HL-60/S4 treated with phorbol 12-myristate 13-acetate at 8.2 ng/mL for 4 days and 3 days (cell line): ENCODE measurements around the gene TRAPPC3L.

ENCODE experiments used
- in situ Hi-C: fragments of 300-500 bp; cut with MboI; formaldehyde crosslinking; loops from 2 replicates; pipeline ENCODE4 v1.15.0; 2022; ENCODE audit warnings: low sequenced_read_pairs

TRAPPC3L gene

DNA sequence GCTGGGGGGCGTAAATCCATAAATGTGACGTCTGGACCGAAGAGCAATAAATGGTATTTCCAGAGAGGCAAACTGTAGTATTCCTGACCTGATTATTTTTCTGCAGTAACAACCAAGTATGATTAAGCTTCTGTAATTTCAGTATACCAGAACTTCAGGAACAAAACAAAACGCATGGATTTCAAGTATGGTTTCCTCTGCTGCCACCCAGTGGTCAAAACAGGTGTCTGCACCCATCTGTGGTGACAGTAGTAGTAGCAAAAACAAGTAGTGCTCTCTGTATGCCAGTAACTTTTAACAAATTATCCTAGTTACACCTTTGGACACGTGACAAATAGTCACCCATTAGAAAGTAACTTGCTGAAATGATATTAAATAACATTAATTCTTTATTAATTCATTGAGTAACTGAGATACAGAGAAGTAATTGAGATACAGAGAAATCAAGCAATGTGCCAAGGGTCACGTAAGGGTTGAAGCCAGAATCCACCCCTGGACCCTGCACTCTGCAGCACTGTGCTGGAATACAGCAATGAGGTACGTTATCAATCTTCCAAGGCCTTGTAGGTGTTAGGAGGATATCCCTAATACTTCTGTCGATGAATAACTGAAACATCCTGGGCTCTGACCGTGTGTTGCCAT is 16.0 kb upstream of the TRAPPC3L start:
- in situ Hi-C loops: loop anchor here (25.0 kb wide), 1 partner anchor 299 kb away; the partner anchor contains the start of gene TSPYL4

DNA sequence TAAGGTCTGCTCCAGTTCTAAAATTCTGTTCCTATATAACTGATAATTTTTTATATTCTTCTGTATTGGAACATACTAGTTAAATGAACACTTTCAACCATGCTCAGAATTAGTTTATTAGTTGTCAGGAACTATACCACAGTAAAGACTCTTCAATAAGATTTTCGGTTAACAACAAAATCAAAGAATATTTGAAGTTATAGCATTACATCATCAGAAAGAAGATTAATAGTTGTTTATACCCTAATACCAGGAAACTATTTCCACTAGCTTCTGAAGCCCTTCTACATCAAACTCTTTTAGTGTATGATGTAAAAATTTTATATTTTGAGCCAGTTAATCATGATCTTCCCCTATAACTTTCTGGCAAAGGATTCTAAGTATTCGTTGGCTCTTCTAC is 14.6 kb upstream of the TRAPPC3L start:
- in situ Hi-C loops: loop anchor here (25.0 kb wide), 1 partner anchor 298 kb away; the partner anchor contains the start of gene TSPYL4

DNA sequence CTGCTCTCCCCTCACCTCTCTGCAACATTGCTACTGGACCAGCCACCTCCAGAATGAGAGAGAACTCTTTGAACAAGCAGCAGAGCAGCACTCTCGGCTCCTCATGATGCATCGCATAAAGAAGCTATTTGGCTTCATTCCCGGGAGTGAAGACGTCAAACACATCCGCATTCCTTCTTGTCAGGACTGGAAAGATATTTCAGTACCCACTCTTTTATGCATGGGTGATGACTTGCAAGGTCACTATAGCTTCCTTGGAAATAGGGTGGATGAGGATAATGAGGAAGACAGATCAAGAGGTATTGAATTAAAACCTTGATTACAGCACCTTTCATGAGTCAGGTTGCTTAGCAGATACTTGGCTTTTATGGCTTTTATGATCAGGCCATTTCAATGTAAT is 12.4 kb upstream of the TRAPPC3L start:
- in situ Hi-C loops: loop anchor here (25.0 kb wide), 1 partner anchor 296 kb away; the partner anchor contains the start of gene TSPYL4

DNA sequence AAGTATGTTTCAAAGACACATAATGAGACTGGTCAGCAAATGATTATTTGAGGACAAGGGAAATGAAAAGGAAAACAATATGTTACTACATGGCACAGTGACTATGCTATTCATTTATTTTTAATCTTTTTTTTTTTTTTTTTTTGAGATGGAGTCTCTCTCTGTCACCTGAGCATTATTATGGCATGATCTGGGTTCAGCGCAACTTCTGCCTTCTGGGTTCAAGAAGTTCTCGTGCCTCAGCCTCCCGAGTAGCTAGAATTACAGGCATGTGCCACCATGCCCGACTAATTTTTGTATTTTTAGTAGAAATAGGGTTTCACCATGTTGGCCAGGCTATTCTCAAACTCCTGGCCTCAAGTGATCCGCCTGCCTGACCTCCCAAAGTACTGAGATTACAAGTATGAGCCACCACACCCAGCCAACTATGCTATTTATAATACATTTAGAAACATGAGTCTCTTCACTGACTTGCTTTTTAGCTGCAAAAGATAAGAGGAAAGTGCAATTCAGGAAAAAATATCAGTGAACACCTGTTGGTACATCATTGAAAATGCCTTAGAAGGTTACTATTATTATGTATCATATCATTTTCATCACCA is 11.4 kb upstream of the TRAPPC3L start:
- in situ Hi-C loops: loop anchor here (25.0 kb wide), 1 partner anchor 295 kb away; the partner anchor contains the start of gene TSPYL4

DNA sequence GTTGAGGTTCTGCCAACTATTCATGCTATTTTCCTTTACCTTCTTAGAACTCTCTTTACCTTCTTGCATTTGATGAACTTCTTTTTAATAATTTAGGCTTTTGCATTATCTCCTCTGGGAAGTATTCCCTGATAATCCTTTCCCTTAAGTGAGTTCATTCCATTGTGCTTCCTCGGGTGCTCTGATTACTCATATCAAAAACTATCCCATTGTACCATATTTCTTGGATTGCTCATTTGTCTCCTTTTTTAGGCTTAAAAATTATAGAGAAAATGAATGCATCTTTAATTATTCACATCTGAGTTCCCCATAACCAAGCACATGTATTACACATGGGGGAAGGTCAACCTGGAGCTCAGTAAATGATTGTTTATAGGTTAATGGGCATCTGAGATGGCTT is 10.6 kb upstream of the TRAPPC3L start:
- in situ Hi-C loops: loop anchor here (25.0 kb wide), 1 partner anchor 294 kb away; the partner anchor contains the start of gene TSPYL4

DNA sequence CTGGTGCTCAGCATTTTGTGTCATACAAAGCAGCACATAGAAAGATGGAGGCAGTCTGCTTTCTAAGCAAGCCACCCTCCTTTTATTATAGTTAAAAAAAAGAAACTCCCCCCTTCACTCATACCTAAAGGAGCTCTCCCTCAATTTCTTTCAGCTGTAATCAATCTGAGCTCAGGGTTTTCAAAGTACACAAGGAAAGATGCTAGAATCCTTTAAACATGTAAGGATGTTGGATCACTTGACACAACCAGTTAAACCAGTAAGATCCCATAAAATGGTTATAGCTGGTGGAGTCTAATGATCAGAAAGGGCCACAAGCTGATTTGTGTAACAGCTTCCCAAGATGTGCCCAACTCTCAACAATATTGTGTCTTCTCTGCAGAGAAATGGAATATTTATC is 8.0 kb upstream of the TRAPPC3L start, which contains the start of gene CALHM4:
Gene CALHM4, plus strand, starts transcription at position 301 of the 400 bp plus-strand sequence. Its CDS starts 43 bp downstream, at position 344.
- in situ Hi-C loops: loop anchor here (25.0 kb wide), 1 partner anchor 291 kb away; the partner anchor contains the start of gene TSPYL4

DNA sequence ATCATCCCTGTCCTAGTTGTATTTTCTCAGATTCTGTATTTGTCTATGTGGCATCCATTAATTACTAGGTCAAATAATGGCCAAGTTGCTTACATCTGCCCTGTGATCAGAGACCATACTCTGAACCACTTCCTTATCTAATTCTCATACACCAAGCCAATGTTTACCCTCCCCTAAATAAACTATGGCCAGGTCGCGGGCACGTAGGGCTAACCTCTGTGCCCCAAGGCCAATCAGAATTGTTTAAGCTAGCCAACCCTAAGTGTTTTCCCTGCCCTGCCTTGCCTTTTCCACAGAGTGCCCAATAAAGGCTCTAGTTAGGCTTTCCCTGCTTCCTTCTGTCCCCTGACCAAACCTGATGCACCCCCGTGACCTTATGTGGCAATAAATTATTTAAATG is 5.3 kb upstream of the TRAPPC3L start:
- in situ Hi-C loops: loop anchor here (25.0 kb wide), 1 partner anchor 288 kb away; the partner anchor contains the start of gene TSPYL4

DNA sequence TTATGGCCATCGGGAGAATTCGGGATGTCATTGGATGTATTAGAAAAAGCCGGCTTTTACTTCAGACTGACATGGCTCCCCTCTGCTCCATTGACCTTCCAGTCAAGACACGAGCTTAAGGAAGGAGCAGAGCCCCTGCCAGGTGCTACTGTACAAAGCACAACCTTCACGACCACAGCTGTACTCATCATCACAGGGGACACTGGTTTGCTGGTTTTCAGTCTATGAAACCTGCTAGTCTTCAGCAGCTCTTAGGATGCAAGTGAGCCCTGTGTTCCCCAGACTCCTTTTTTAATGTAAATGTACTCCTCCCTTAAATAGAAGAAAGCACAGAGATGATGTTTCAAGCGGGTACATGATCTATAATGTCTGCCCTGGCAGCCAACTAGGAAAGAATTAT is 1.9 kb upstream of the TRAPPC3L start:
- in situ Hi-C loops: no loop called here

DNA sequence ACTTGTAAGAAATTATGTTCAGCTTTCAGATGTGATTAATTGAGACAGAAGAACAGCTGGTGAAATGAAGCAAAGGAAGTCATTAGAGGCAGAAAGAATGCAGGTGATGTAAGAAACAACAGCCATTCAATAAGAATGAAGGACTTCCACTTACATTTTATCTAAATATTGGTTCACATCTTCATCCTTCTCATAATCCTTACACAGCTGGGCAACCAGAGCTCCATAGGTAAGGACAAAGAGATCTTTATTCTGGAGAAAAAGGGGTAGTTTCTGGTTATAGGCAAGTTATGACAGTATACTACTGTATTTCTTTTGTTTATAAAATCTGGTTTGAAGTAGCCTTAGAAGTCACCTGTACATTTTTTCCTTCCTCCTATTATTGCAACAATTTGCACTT is 2.3 kb downstream of the TRAPPC3L start:
- in situ Hi-C loops: no loop called here

DNA sequence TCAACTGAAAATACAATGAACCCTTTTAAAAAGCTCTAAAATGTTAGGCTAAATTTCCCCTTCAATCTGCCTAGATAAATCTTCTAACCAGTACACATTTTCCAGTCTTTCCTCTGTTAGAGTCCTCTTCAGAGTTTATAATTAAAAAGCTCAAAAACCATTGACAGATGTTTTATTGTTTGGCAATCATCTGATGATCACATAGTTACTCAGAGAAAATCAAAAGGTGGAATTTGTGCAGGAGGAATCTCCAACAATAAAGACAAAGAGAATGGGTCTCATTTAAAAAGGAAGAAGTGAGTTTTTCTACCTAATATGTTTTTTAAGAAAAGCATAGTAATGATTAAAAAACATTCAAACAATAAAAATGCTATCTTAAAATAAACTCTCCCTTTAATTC is 3.1 kb downstream of the TRAPPC3L start:
- in situ Hi-C loops: no loop called here

DNA sequence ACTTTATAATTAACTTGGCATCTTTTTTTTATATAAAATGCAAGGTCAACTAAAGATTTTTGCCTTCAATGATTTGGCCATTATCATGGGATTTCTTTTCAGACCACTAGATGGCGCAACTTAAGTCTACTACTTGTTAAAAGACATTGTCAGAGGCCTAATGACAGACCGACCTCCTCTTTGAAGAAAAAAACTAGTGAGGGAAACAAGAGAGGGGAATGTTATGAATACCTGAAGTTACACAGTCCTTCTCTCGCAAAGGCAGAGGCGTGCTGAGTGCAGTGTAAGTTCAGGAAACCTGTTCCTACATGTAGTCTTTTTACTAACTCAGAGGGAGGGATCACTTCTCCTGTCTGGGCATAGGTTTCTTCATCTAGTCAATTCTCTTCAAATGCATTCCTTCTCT is 9.3 kb downstream of the TRAPPC3L start:
- in situ Hi-C loops: no loop called here

DNA sequence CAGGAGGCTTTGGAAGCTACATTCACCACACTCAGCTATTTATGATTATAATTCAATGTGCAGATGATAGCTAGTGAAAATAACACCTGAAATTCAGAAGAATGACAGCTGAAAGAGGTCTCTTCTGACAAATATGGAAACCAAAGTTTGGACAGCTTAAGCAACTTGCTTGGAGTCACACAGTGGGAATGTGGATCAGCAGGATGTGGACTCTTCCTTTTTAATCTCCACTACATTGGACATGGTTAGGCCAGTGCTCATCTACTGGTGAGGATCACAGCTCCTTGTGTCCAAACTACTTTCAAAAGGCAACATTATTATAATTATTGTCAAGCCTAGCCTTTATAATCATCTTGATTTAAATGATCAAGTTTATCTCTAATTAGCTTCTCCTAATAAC is 10.4 kb downstream of the TRAPPC3L start:
- in situ Hi-C loops: no loop called here

DNA sequence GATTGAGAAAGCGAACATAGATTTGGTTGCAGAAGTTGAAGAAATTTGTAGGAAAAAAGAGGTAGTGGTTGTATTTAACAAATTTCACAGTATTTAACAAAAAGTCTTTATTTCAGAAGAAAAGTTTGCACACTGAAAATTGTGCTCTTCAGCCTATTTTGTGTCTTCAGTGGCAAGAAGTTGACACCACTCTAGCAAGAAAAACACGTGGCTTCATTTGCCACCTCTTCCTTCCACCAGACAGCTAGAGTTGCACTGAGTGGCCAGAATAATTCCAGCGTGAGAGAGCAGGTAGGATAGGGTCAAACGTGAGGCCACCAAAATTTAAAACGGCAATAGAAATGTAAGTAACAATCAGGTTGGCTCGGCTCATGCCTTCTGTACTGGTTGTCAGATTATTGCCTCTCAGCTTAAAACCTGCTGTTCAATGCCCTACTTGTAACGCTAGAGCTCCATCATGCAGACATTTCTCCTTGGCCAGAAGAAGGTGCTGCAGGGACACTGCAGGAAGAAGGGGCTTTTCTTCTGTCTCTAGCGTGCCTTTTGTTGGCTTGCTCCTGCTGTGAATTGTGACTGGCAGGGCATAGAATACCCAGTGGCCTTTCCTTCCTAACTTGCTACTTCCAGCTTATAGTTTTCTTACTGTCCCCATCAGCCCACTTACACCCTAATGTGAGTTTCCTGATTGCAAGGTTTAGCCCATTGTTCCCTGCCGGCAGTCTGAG is 12.1 kb downstream of the TRAPPC3L start:
- in situ Hi-C loops: no loop called here

DNA sequence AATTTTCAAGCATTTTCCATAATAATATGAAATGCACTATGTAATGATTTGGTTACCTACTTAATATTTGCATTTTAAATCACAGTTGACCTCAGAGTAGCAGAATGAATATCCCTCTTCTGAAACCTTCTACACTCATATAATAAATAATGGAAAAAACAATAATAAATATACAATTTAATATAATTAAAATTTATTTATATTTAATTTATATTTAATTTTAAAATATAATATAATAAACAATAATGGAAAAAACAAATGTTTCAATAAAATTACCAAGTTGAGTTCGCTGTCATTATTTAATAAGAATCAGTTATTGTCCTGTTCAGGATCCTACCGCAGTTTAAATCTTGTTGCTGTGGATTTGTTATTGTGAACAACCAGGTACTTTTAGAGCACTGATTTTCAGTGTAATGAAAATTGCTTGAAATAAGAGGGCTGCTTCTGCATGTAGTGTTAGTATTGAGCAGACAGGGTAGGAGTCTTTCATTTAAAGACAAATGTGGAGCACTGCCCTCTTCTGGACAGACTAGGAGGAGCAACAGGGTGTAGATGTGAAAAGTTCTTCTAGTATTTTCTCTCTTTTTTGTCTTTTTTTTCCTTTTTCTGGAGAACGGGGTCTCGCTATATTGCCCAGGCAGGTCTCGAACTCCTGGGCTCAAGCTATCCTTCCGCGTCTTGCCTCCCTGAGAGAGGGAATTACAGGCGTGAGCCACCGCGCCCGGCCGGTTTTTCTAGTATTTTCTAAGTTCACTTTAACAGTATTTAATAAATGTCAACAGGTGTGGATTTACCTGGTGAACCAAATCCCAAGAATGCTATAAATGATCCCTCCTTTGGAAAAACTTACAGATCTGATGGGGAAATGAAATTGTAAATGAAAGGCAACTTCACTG is 13.6 kb downstream of the TRAPPC3L start:
- in situ Hi-C loops: no loop called here

DNA sequence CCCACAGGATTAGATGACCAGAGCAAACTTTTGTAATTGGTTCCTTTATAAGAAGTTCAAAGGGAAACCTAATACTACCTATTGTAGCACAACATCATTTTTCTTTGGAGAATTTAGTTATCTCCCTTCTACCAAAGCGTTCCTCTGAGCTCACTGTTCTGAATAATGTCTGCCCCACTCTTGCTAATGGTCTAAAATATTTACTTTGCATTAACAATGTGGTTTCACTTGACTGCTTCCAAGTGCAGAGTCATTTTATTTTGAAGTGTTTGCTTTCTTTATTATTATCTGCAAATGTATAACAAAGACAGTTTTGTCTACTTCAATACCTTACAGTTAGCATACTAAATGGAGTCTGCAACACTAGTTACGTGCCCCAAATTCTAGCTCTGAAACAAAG is 15.0 kb downstream of the TRAPPC3L start:
- in situ Hi-C loops: no loop called here

DNA sequence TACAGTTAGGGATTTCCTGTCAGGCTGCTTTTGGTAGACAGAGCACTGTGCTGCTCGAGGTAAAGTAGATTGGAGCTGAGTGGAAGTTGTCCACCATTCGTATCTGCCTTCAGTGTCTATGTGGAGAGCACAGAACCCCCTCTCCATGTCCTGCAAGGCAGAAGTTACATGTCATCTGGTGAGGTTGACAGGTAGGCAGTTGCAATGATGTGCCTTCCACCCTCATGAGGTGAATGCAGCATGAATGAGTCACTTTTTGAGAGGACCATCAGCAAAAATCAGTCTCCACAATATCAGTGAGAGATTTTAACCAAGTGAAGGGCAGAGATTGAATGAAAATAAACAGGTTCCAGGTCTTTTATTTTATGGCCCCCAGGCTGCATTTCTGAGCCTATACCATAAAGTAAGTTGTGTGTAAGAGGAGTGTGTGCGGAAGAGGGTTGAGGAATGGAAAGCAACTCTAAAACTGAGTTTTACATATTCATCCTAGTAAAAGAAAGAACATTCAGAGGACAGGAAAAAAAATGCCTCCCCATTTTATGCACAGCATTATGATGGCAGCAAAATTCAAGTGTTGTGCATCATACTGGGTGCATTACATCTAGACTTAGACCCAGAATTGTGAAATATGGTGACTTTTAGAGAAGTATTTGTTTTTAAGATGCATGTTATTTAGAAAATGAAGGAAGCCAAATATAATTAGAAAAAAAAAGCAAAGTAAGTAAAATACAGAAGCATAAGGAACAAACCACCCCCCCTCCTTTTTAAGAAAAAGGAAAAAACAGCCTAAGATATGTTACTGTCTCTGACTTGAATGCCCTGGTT is 15.8 kb downstream of the TRAPPC3L start:
- in situ Hi-C loops: no loop called here

DNA sequence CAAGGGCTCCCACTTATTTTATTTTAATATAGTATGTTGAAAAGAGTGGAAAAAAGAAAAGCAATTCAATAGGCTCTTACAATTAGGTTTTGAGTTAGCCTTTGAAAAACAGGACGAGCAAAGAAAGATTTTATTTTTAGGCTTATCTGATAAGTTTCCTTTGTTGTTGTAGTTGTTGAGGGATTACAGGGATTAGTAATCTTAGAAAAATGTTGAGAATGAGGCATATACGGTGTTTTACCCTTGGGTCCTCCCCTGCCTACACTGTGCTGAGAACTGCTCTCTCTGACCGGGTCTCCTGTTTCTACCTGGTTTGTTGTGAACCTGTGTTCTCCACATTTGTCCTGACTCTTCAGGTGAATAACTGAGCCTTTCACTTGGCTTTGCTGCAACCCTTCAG is 16.7 kb downstream of the TRAPPC3L start:
- in situ Hi-C loops: no loop called here

DNA sequence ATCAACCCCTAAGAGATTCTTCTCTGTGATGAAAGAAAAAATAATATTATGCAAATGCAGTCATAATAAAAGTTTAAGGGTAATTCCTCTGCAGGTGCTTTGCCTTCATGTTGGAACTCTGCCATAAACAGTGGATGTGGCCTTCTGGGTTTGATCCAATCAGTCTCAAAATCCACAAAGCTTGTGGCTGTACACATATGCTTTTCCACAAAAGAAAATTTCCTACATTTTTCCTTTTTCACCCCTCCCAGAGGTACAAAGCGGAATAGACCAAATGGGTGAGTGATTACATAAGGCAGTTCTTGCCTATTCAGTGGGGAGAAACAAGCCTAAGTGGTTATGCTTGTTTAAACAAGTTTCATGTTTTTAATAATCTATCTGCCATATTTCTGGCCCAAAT is 17.4 kb downstream of the TRAPPC3L start:
- in situ Hi-C loops: no loop called here

DNA sequence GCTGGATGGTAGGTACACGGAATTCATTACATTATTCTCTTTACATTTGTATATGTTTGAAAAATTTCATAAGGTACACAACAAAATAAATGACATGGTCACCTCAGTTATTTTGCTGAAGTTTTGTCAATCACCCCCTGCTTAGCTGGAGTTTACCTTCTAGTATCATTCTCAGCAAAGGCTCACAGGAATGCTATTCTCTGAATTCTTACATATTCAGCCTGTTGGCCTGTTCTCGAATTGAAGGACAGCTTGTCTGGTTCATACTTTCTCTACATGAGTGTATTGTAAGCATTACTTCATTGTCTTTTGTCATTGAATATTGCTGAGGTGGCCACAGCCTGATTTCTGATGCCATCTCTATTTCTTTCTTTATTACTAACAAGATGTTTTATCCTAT is 21.2 kb downstream of the TRAPPC3L start:
- in situ Hi-C loops: no loop called here

DNA sequence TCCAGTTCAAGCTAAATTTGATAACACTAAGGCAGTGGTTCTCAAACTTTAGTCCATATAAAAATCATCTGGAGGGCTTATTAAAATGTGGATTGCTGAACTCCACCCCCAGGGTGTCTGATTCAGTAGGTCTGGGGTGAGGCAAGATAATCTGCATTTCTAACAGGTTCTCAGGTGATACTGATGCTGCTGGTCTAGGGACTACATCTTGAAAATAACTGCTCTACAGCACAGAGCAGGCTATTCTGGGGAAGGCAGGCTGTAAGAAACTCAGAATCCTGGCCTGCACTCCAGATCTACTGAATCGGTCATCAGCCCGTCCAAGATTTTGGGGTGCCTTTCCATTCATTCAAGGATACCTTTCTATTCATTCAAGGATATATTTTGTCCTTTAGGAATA is 22.6 kb downstream of the TRAPPC3L start:
- in situ Hi-C loops: no loop called here
